Epithelial cell of proximal tubule (primary cell): ENCODE measurements around the gene TTLL8. TPM values are rescaled to one million over a fixed set of nuclear protein-coding genes. Genes with fewer than 3 reads are reported as not detected.

Experiments used
- DNase-seq: peaks from one replicate; pipeline ENCODE4 v3.0.0-alpha.2; 2011; ENCODE audit warnings: low read depth
- H3K4me3 ChIP-seq: 2 replicates; pipeline ENCODE4 v1.5.1; 2011; ENCODE audit warnings: low read depth, mild to moderate bottlenecking, low read length
- total RNA-seq: library from RNA; depleted of rRNA; stranded (reverse); fragments of >200 nt; gene quantifications from 2 replicates; pipeline ENCODE4 v1.2.3, GENCODE V29; 2015
- TF ChIP-seq, protein P1 (sequence below): conservative IDR thresholded peaks from 2 replicates; pipeline ENCODE4 v1.5.1; 2012; ENCODE audit warnings: low read depth, mild to moderate bottlenecking, low read length

The TTLL8 gene
- total RNA-seq, 1 donor from 2014 or later = not detected

DNA sequence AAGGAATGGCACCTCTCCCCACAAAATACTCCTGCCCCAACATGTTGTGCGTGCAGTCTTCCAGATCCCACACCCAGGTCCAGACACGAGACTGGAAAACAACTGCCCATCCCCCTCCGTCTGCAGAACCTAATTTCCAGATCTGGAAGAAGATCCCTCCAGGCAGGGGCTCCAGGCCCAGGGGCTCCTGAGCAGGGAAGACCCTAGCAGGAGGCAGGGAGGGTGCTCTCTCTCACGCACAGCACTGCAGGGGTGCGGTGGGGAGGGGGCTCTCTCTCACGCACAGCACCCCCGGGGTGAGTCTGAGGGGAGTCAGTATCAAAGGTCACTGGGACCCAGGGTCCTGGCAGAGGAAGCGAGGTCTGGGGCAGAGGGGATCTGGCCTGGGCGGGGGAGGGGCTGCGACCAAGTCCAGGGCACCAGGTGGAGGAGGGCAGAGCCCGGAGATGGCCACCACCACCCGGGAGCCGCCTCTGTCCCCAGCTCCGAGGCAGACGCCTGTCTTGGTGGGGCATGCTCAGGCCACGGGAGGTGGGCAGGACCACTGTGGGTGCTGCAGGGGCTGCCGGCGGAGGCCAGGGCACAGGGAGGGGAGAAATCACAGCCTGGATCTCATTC is 25.5 kb upstream of the TTLL8 start:
- no peak overlapping the region for H3K4me3 ChIP-seq
- DNase-seq = no peak
- TF ChIP-seq, protein P1, sequence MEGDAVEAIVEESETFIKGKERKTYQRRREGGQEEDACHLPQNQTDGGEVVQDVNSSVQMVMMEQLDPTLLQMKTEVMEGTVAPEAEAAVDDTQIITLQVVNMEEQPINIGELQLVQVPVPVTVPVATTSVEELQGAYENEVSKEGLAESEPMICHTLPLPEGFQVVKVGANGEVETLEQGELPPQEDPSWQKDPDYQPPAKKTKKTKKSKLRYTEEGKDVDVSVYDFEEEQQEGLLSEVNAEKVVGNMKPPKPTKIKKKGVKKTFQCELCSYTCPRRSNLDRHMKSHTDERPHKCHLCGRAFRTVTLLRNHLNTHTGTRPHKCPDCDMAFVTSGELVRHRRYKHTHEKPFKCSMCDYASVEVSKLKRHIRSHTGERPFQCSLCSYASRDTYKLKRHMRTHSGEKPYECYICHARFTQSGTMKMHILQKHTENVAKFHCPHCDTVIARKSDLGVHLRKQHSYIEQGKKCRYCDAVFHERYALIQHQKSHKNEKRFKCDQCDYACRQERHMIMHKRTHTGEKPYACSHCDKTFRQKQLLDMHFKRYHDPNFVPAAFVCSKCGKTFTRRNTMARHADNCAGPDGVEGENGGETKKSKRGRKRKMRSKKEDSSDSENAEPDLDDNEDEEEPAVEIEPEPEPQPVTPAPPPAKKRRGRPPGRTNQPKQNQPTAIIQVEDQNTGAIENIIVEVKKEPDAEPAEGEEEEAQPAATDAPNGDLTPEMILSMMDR = no peak

DNA sequence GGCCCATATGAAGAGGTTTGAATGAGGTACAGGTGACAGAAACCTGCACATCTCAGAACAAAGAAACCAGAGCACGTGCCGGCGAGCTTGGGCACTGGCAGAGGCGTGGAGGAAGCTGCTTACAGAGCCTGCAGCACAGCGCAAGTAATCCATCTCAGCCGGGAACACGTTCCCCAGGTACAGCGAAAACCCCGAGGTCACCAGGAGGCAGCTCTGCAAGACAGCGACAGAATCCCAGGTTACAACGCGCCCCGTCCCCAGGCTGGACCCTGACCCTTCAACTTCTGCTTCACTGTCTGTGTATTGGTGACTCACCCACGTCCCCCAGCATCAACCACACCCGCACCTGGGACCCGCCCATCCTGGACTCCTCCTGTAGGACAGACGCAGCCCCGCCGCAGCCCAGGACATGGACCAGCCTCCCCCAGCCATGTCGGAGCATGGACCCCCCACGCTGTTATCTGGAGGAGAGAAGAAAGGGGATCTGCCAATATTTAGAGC is 24.9 kb upstream of the TTLL8 start:
- no peak for DNase-seq
- TF ChIP-seq, protein P1 = no peak
- H3K4me3 ChIP-seq = no peak overlapping the region

DNA sequence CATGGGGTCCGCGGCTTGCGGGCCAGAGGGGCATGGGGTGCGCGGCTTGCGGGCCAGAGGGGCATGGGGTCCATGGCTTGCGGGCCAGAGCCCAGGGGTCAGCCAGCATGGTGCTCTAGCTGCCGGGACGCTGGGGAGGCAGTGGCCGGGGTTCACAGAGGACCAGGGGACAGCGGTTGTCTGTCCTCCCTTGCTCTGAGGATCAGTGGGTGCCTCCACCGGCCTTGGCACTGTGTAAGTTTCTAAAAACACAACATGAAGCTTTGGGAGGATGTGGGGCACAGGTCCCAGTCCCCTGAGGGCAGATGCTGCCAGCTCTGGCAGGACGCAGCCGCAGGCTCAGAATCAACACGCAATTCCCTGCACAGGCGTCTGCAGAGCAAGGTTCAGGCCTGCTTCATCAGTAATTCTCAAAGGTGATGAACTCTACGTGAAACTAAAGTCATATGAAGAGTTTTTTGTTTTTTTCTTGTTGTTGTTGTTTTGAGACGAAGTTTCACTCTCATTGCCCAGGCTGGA is 24.2 kb upstream of the TTLL8 start:
- H3K4me3 ChIP-seq = no peak overlapping the region
- TF ChIP-seq, protein P1 = no peak
- DNase-seq = no peak

DNA sequence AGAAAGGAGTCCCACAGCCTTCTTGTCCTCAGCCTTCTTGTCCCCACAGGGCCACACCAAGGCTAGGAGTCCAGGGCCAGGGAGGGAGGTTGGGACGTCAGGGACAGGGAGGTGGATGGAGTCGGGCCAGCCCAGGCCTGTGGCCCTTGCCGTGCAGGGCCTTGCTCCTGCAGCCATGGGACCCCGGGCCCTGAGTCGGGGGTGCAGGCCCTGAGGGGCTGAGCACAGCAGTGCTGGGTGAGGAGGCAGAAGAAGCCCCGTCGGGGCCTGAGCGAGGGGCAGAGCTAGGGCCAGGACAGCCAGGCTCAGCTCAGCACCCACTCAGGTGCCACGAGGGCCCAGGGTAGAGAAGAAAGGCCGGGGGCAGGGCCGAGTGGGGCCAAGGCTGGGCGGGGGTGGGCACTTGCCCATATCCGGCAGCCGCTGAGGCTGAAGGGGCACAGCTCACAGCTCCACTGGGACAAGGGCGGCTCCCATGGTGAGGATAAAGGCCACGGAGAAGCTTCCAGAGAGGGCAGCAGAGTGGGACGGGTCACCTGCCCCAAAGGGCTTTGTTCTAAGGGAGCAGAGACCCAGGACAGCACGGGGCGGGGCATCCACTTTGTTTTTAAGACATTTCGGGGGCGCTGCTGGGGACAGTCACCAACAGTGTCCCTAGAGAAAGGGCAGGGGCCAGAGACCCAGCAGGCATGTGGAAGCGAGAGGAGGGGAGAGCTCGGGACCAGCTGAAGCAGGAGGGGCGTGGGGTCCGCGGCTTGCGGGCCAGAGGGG is 23.5 kb upstream of the TTLL8 start:
- no peak for DNase-seq
- H3K4me3 ChIP-seq = no peak overlapping the region
- TF ChIP-seq, protein P1 = no peak

DNA sequence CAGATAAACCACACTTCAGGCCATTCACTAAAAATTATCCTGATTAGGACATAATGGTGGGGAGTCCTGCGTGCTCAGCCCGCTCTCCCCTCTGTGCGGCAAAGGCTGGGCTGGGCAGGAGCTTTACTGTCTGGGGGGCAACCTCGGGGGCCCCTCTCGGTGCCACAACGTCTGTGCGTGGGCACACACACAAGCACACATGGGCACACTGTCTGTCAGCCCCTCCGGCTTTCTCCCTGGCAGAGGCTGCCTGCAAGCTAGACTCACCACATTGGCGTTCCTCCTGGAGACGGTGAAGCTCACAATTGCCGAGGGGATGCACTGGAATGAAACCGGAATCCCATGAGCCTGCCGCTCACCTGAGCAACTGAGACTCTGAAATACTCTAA is 22.0 kb upstream of the TTLL8 start:
- no peak overlapping the region for H3K4me3 ChIP-seq
- DNase-seq = no peak
- TF ChIP-seq, protein P1 = no peak

DNA sequence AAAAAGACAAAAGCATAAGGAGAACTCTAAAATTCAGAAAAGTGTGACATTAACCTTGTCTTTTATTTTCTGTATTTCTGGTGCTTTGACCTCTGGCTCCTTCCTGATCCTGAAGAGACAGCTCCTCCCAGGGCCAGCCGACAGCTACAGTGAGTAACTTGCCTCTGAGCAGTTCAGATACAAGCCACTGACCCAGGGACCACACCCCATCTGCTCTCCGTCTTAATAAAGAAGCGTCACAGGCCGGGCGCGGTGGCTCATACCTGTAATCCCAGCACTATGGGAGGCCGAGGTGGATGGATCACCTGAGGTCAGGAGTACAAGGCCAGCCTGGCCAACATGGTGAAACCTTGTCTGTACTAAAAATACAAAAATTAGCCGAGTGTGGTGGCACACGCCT is 20.7 kb upstream of the TTLL8 start:
- no peak overlapping the region for H3K4me3 ChIP-seq
- no peak for DNase-seq
- TF ChIP-seq, protein P1 = no peak
